ENCODE measurements around the gene UNC13D.

The UNC13D gene

DNA sequence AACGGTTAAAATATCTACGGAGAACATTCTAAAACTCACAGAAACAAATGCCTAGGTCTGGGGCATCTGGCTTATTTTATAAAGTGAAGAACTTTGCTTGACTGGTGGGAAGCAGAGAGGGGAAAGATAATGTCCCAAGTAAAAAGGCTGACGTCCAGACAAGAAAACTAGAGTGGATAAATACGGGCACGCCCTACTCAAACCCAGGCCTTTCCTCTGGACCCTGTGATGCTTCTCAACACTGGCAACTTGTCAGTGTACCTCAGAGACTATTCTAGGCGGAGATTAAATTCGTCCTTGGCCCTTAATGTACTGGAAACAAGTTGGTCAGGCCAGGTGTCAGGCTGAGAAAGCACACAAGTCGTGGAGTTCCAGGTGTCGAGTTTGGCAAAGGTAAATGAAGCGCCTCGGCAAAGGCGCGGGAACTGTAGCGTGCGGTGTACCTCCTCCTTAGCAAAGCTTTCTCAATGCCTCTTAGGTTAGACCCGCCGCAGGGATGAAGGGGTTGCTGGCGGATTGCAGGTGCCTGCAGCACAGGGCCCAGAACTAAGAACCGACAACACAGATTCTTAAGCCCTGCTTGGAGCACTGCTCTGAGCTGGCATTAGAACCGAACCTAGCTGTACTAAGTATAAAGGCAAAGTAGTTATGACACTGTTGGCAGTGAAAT is 60.3 kb downstream of the UNC13D start:
- Histone ChIP-seq H3K36me3 (ENCODE audit: control insufficient read depth in 2 of 2, insufficient read depth in 1 of 2, low read length in 2 of 2) (peaks cover 0 to 5% of the 10 kb centered on the region in 2 experiments; a peak in 2 of 3 replicates), H3K27ac (ENCODE audit: extremely low read depth, low read depth, low read length) (peak overlapping the region; percentile 98), H3K4me1 (ENCODE audit: control insufficient read depth, insufficient read depth, low read length) (peaks cover 12% of the 10 kb centered on the region; the same call in 1 of the 2 replicates), H3K9me3 (ENCODE audit: control insufficient read depth, insufficient read depth, low read depth, low read length) (no peaks in the 10 kb centered on the region), H3K4me3 (ENCODE audit: low read depth, low read length) (peak overlapping the region; percentile 39)
- CTCF ChIA-PET: interaction anchor here (0.5 to 2.4 kb wide), 22 partner anchors 8 to 975 kb away, joined by 3 to 14 read pairs (median 3); partner anchors contain the start of genes GALK1, SMIM5 and WBP2
- POLR2A ChIA-PET: interaction anchor here (0.5 to 4.5 kb wide), 14 partner anchors 8 to 89 kb away, joined by 3 to 38 read pairs (median 5); partner anchors contain the start of genes GALK1 and WBP2
- no peak for TF ChIP-seq ZNF223 (tag by site-specific recombination; IDR thresholded peaks at IDR 0.05)
- no peak for TF ChIP-seq ZNF423 (tag by site-specific recombination; IDR thresholded peaks at IDR 0.05)
- peak; percentile 7; the same call in 1 of the 2 replicates for TF ChIP-seq ZNF501 (tag by site-specific recombination; IDR thresholded peaks at IDR 0.05)
- TF ChIP-seq ZNF404 (tag by site-specific recombination; IDR thresholded peaks at IDR 0.05): 0 out of 2 replicates have a peak, but pooled peaks have one; percentile 6
- TF ChIP-seq, protein P1, sequence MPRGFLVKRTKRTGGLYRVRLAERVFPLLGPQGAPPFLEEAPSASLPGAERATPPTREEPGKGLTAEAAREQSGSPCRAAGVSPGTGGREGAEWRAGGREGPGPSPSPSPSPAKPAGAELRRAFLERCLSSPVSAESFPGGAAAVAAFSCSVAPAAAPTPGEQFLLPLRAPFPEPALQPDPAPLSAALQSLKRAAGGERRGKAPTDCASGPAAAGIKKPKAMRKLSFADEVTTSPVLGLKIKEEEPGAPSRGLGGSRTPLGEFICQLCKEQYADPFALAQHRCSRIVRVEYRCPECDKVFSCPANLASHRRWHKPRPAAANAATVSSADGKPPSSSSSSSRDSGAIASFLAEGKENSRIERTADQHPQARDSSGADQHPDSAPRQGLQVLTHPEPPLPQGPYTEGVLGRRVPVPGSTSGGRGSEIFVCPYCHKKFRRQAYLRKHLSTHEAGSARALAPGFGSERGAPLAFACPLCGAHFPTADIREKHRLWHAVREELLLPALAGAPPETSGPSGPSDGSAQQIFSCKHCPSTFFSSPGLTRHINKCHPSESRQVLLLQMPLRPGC (tag by site-specific recombination; IDR thresholded peaks at IDR 0.05): 0 out of 2 replicates have a peak, but pooled peaks have one; percentile 2
- TF ChIP-seq ZNF600 (tag by site-specific recombination; IDR thresholded peaks at IDR 0.05): peak; percentile 44

GRCh38 chr17:75783069-75783783 is 61.0 kb downstream of the UNC13D start:
- H3K4me1 ChIP-seq (ENCODE audit: control insufficient read depth, insufficient read depth, low read length): peaks cover 12% of the 10 kb centered on the region; the same call in 1 of the 2 replicates
- H3K36me3 ChIP-seq (ENCODE audit: control insufficient read depth in 2 of 2, insufficient read depth in 1 of 2, low read length in 2 of 2): peaks cover 0 to 12% of the 10 kb centered on the region in 2 experiments; a peak in 2 of 3 replicates
- peak overlapping the region; percentile 98; the same call in 1 of the 2 replicates for H3K27ac ChIP-seq (ENCODE audit: extremely low read depth, low read depth, low read length)
- POLR2A ChIA-PET: interaction anchor here (0.7 to 4.5 kb wide), 6 partner anchors 7 to 72 kb away, joined by 3 to 38 read pairs (median 4); partner anchors contain the start of gene WBP2
- H3K9me3 ChIP-seq (ENCODE audit: control insufficient read depth, insufficient read depth, low read depth, low read length): no peaks in the 10 kb centered on the region
- no peak overlapping the region for H3K4me3 ChIP-seq (ENCODE audit: low read depth, low read length)
- CTCF ChIA-PET: interaction anchor here (0.6 to 2.4 kb wide), 22 partner anchors 8 to 976 kb away, joined by 3 to 14 read pairs (median 4); partner anchors contain the start of genes GALK1 and SMIM5
- no peak for TF ChIP-seq ZNF518A (tag by site-specific recombination; conservative IDR thresholded peaks at IDR 0.05; ENCODE audit: low read depth)
- peak; percentile 47; the same call in 1 of the 2 replicates for TF ChIP-seq TRIM28 (IDR thresholded peaks at IDR 0.05; ENCODE audit: borderline replicate concordance, low read length)
- TF ChIP-seq ZNF768 (tag by site-specific recombination; IDR thresholded peaks at IDR 0.05): peak; percentile 92; the same call in 1 of the 2 replicates
- no peak for TF ChIP-seq ZNF747 (tag by site-specific recombination; IDR thresholded peaks at IDR 0.05)
- TF ChIP-seq ZBTB48 (tag by site-specific recombination; IDR thresholded peaks at IDR 0.05): no peak
- TF ChIP-seq, protein P2, sequence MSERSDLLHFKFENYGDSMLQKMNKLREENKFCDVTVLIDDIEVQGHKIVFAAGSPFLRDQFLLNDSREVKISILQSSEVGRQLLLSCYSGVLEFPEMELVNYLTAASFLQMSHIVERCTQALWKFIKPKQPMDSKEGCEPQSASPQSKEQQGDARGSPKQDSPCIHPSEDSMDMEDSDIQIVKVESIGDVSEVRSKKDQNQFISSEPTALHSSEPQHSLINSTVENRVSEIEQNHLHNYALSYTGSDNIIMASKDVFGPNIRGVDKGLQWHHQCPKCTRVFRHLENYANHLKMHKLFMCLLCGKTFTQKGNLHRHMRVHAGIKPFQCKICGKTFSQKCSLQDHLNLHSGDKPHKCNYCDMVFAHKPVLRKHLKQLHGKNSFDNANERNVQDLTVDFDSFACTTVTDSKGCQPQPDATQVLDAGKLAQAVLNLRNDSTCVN (tag by site-specific recombination; optimal IDR thresholded peaks at IDR 0.05): no peak
- no peak for TF ChIP-seq SCRT2 (tag by site-specific recombination; IDR thresholded peaks at IDR 0.05)
- TF ChIP-seq ZNF664 (tag by site-specific recombination; IDR thresholded peaks at IDR 0.05): peak; percentile 63; the same call in 1 of the 2 replicates
- no peak for TF ChIP-seq ZNF48 (tag by site-specific recombination; IDR thresholded peaks at IDR 0.05)
- TF ChIP-seq GLIS2 (tag by site-specific recombination; IDR thresholded peaks at IDR 0.05): no peak
- TF ChIP-seq ZNF175 (tag by site-specific recombination; IDR thresholded peaks at IDR 0.05): no peak
- TF ChIP-seq ZNF155 (tag by site-specific recombination; IDR thresholded peaks at IDR 0.05): no peak
- TF ChIP-seq KLF10 (tag by site-specific recombination; IDR thresholded peaks at IDR 0.05): no peak
- TF ChIP-seq ZNF121 (tag by site-specific recombination; IDR thresholded peaks at IDR 0.05): peak; percentile 7; the same call in 1 of the 2 replicates
- TF ChIP-seq ZNF561 (tag by site-specific recombination; IDR thresholded peaks at IDR 0.05; ENCODE audit: borderline replicate concordance): no peak
- TF ChIP-seq ZIC2 (tag by site-specific recombination; IDR thresholded peaks at IDR 0.05): no peak
- TF ChIP-seq ZEB2 (tag by site-specific recombination; IDR thresholded peaks at IDR 0.05): peak; percentile 44; the same call in 1 of the 2 replicates
- peak; percentile 90 for TF ChIP-seq PRDM6 (tag by site-specific recombination; IDR thresholded peaks at IDR 0.05)

All from HEK293 (cell line).